GM12872 (cell line): ENCODE data around the gene NAPSA.

Experiments
- CTCF ChIP-seq: IDR thresholded peaks from 3 replicates; pipeline ENCODE4 v1.5.1; 2011; ENCODE audit warnings: low read depth, mild to moderate bottlenecking, low read length, moderate library complexity; ENCODE audit not compliant: insufficient read depth

The NAPSA gene

GRCh38 chr19:50377051-50377461 is 11.6 kb upstream of the NAPSA start:
- no peak for TF ChIP-seq CTCF

- TF ChIP-seq CTCF: no peak
Measured at GRCh38 chr19:50376166-50377050, 11.0 kb upstream of the NAPSA start, which contains the start of gene NR1H2. NR1H2 (plus strand) TSS chr19:50376457; CDS start chr19:50377606, 1,149 bp downstream.

- TF ChIP-seq CTCF: no peak
Measured at GRCh38 chr19:50371914-50372475, 6.6 kb upstream of the NAPSA start.

- peak; percentile 81 for TF ChIP-seq CTCF
Measured at GRCh38 chr19:50368649-50369570, 3.5 kb upstream of the NAPSA start.

GRCh38 chr19:50362656-50363424 is 2.6 kb downstream of the NAPSA start:
- TF ChIP-seq CTCF: no peak

- no peak for TF ChIP-seq CTCF
Measured at GRCh38 chr19:50362030-50362412, 3.4 kb downstream of the NAPSA start.
